Bone marrow (tissue), 2 donors: Measurements from ENCODE around the gene NFIC.
"Not testable (repeated sequence)": the region's sequence is repeated elsewhere in the genome, so short reads cannot be mapped to it uniquely, and the experiment has no call there.

ENCODE experiments used
- DNase-seq, 2 donors: peaks; one replicate each; lab custom pipeline; 2025; lab: John Stamatoyannopoulos, UW

The NFIC gene

DNA sequence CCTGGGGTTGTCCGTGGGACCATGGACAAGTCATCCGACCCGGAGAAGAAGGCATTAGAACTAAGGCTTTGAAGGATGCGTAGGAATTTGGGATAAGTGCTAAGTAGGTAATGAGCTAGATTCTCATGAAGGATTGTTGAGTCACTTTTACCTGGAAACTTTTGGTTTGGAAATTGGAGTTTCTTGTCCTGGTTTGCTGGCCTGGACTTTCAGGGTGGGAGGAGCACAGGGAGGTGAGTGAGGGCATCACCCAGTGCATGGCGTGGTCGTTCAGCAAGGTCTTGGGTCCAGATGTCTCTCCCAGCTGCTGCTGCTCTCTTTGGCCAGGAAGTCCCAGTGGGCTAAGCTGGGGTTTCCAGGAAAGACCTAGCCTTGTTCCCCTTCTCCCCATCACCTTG lies 7.6 kb downstream of the NFIC start:
- no peak for DNase-seq

DNA sequence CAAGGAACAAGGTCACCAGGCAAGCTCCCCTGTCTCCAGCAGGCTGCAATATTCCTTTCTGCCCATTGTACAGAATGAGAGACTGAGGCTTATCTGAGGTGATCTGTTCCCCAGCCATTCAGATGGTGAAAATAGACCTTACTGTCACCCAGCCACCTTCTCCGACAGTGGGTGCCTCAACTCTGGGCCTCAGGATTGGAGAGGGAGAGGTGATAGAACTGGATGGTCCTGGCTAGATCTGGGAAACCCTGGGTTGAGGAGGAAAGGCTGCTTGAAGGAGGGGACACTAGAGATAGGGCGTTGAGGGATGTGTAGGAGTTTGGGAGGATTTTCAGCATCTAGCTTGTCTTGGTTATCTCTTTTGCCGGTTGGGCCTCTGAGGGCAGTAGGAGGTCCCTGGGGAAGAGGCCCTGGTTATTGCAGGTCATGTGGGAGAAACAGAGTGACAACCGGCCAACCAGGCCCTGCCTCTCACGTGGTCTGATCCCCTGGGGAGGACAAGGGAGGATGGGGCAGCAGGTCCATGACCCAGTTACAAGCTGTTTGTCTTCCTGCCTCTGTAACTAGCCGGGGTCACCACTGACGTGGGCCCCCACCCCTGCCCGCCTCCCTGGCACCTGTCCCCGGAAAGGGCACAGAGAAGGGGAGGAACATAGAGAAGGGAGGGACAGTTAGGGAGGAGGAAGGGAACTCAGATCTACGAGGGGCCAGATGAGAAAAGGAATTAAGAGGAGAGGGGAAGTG lies 8.2 kb downstream of the NFIC start:
- DNase-seq = no peak

DNA sequence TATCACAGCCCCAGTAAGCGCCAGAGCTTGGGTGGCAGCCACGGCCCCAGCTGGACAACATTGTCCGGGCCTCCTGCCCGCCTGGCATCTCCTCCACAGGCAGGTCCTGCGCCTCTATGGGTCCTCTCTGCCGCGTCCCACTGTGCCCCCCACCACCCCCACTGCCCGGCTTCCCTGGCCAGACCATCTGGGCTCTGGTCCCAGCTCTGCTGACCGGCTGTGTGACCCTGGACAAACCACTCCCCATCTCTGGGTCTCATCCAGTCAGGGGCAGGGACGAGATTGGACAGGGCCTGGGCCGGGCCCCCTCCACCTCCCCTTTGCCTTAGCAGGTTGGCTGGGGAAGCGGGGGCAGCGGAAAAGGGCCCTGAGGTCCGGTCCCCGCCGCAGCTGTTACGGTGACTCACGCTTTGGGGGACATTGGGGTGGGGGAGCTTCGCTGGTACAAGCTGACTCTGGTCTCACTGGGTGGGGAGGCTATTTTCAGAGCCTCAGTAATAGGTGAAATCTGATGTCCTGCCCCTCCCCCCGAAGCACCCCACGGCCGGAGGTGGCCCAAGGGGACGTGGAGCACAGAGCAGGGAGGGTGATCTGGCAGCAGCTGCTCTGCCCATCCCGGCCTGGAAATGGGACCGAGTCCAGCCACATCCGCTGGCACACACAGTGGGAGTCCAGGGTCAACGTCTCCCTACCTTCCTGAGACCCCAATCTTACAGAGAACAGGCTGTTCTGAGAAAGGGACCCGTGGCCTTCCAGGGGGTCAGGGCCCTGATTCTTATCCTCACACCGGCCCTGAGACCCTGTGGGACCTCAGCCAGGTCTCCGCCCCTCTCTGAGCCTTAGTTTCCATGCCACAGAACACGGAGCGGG lies 9.1 kb downstream of the NFIC start:
- DNase-seq = no peak

DNA sequence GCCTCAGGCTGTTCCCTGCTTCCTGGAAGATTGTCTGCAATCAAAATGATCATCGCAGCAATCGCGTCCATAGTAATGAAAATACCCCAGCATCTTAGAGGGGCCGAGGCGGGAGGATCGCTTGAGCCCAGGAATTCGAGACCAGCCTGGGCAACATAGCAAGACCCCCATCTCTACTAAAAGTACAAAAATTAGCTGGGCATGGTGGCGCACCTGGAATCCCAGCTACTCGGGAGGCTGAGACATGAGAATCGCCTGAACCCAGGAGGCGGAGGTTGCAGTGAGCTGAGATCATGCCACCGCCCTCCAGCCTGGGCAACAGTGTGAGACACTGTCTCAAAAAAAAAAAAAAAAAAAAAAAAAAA lies 9.7 kb downstream of the NFIC start:
- not testable (repeated sequence) for DNase-seq

DNA sequence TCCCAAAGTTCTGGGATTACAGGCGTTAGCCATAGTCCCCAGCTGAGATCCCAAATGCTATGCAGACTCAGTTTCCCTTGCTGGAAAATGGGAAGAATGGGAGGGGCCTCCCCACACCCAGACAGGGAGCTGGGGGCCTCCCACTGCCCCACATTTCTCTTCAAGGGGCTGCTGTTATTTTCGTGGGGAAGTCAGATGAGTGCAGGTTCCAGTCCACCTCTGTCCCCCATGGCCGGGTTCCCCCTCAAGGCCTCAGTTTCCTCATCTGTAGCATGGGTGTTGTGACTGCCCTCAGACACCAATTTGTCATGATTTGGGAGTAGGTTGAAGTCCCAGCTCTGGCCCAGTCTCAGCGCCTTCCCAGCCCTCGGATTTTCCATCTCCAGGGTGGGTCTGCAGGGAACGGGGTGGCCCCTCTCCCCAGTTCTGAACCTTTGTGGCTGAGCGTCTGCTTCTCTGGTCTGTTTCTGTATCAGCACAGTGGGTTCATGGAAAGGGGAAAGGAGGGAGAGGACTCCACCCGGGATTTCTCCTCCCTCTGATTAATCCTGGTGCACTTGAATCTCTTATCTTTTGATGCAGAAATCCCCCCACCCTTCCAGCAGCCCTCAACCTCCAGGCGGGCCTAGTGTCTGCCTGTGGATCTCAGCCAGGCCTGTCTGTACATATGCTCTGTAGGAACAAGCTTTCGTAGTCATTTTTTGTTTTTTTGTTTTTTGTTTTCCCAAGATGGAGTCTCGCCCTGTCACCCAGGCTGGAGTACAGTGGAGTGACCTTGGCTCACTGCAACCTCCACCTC lies 12.2 kb downstream of the NFIC start:
- DNase-seq = no peak

DNA sequence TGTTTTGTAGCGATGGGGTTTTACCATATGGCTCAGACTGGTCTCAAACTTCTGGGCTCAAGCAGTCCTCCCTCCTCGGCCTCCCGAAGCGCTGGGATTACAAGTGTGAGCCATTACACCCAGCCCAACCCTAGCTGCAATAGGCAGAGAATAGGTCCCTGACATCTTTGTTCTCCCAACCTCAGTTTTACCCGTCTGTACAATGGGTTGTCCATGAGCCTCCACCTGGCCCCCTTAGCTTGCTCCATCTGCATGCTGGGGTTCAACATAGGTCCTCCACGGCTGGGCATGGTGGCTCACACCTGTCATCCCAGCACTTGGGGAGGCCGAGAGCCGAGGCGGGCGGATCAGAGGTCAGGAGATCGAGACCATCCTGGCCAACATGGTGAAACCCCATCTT lies 14.4 kb downstream of the NFIC start:
- DNase-seq = no peak

DNA sequence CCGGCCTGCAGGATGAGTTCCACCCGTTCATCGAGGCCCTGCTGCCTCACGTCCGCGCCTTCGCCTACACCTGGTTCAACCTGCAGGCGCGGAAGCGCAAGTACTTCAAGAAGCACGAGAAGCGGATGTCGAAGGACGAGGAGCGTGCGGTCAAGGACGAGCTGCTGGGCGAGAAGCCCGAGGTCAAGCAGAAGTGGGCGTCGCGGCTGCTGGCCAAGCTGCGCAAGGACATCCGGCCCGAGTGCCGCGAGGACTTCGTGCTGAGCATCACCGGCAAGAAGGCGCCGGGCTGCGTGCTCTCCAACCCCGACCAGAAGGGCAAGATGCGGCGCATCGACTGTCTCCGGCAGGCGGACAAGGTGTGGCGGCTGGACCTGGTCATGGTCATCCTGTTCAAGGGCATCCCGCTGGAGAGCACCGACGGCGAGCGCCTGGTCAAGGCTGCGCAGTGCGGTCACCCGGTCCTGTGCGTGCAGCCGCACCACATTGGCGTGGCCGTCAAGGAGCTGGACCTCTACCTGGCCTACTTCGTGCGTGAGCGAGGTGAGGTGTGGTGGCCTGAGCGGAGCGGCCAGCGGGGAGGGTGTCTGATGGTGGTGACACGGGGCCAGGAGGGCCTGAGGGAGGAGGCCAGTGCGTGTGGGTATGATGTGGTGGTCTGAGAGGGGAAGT lies 15.5 kb downstream of the NFIC start:
- no peak for DNase-seq

DNA sequence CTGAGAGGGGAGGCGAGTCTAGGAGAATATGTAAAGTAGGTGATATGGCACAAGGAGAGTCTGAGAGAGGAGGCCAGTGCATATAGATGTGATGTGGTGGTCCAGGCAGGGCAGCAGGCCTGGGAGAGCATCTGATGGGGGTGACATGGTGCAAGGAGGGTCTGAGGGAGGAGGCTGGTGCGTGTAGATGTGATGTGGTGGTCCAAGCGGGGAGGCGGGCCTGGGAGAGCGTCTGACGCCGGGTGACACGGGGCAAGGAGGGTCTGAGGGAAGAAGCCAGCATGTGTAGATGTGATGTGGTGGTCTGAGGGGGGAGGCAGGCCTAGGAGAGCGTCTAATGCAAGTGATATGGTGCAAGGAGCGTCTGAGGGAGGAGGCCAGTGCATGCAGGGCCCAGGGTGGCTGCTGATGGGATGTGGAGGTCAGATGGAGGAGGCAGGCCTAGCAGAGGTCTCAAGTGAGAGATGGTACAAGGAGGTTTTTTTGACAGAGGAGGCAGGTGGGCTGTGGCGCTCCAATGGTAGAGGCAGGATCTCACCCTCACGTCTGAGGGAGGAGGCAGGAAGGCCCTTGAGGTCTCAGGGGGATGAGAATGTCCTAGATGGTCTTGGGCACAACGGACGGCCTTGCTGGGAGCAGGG lies 16.2 kb downstream of the NFIC start:
- DNase-seq = no peak

DNA sequence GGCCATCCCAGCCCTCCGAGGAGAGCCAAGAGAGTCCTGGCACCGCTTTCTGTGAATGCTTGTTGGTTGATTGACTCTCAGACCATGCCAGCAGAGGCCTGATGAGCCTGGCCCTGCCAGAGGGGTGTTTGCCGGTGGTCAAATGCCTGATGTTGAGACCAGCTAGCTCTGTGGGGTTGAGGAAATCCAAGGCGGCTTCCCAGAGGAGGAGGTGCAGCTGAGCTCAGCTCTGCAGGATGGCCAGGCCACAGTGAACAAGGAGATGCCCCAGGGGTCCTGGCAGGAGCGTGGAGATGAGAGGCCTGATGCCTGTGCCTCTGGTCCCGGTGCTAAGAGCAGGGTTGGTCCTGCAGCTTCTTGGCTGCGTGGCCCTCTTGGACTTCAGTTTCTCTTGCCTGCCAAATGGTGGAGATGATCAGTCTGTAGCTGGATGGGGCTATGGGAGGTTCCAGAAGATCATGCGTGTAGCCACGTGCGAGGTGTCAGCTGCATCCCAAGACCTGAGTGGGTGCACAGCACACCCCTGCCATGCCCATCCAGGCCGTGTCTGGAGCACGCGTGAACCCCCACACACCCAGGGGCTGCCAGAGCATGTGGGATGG lies 16.8 kb downstream of the NFIC start:
- DNase-seq = no peak

DNA sequence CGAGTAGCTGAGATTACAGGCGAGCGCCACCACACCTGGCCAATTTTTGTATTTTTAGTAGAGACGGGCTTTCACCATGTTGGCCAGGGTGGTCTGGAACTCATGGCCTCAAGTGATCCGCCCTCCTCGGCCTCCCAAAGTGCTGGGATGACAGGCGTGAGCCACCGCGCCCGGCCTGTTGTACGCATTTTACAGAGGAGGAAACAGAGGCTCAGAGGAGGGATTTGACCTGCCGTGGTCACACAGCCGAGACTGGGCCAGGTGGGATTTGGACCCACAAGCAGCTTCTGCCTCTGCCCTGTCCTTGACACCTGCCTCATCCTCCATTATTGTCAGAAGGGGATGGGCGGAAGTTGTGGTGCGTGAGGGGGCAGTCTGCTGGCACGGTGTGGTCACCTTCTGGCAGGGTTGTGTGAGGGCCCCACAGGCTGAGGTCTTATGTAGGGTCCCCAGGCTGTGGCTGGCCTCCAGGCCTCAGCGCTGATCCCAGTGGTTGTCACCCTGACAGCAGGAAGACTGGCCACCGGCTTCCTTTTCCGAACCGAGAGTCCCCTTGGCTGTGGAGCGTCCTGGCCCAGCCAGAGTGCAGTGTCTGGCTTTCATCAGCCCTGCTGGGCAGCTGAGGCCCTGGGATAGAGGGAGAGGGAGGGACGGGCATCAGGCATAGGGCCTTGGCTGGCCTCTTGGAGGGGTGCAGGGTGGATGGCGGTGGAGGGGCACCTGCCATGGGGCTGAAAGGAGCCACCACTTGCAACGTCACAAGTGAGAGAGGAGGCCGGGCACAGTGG lies 20.3 kb downstream of the NFIC start:
- no peak for DNase-seq

DNA sequence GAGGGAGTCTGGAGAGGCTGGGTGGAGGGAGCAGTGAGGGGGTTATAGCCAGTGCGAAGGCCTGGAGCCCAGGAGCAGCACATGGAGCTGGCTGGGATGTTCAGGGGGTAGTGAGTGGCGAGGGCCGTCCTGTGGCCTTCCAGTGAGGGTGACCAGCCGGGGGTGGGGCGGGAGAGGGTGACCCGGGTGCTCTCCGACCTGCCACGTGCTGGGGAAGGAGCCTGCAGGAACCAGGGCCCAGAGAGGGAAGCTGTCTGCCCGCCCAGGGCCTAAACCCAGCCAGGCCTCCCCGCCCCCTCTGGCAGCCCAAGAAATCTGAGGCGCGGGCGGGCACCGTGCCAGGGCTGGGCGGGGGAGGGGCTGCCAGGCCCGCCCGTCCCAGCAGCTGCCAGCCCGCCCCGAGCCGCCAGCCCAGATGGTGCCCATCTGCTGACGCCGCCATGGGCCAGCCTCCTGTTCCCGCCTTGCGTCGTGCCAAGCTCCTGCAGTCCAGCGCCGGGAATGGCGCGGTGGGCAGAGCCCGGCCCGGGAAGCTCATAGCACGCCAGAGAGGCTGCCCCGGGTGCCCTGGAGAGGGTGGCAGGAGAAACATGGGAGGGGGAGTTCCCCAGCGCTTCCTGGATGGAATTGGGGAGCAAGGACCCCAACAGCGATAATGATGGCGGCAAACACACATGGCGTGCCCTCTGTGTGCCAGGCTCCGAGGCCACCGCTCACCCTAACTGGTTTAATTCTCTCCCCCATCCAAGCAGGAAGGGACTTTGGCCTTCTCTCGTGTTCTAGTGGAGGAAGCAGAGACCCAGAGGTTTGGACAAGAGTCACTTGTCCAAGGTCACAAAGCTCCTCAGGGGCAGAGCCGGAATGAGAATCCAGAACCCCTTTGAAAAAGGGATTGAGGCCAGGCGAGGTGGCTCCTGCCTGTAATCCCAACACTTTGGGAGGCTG lies 21.5 kb downstream of the NFIC start:
- no peak for DNase-seq

DNA sequence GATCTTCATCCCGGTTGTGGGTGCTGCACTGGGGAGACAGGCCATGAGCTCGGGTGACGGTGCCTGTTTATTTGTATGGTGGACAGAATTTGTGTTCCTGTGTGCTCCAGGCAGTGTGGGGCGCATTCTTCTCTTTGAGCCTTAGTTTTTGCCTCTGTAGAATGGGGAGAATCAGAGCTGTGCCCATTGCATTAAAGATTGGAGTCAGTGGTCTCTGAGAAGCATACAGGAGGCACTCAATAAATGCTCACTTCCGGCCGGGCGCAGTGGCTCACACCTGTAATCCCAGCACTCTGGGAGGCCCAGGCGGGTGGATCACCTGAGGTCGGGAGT lies 23.0 kb downstream of the NFIC start:
- DNase-seq = no peak

DNA sequence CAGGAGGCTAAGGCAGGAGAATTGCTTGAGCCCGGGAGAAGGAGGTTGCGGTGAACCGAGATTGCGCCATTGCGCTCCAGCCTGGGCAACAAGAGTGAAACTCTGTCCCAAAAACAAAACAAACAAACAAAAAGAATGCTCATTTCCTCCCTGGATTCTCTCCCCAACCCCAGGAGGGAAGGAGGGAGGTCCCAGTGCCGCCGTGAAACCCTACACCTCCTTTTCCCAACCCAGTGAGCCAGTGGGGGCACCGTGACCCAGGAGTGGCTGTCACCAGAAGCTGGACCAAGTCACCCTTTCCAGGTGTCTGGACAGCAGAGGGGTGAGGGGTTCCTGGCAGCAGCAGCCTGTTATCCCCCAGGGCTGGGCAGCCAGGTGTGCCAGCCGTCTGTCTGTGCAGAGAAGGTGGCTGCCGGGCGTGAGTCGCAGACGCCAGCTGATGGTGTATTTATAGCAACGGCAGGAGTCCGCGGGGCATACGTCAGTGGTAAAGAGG lies 23.5 kb downstream of the NFIC start:
- DNase-seq = no peak

DNA sequence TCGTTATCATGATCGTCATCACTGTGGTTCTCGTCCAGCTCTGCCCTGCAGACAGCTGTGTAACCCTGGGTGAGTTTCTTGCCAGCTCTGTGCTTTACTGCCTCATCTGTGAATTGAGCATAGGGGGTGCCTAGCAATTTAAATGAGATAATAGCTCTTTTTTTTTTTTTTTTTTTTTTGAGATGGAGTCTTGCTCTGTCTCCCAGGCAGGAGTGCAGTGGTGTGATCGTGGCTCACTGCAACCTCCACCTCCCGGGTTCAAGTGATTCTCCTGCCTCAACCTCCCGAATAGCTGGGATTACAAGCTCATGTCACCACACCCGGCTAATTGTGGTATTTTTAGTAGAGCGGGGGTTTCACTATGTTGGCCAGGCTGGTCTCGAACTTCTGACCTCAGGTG lies 25.5 kb downstream of the NFIC start:
- not testable (repeated sequence) for DNase-seq

DNA sequence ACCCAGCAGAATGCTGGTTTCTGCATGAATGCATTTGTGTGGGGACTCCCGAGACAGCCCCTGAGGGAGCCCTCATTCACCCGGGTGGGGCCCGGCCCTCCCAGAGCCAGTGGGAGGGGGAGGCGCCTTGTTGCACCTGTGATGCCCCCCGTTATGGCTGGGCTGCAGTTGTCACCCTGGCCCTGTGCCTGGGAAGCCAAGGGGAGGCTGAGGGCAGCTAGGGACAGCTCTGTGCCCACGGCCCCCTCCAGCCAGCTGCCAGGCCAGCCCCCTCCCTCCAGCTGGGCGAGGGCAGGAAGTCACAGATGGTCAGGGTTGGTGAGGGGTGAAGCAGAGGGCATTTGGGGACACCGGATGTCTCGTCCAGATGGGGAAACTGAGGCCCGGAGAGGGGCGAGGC lies 26.1 kb downstream of the NFIC start:
- DNase-seq = no peak

DNA sequence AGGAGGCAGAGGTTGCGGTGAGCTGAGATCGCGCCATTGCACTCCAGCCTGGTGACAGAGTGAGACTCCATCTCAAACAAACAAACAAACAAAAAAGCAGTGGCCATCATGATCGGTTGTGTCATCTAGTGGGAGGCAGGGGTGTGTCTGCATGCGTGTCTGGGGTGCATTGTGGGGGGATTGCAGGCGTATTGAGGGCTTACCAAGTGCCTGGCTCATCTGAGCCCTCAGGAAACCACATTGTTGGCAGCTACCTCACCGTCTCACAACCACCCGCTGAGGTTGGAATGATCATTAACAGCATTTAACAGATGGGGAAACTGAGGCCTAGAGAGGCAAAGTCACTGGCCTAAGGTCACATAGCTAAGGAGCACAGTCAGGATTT lies 30.5 kb downstream of the NFIC start:
- DNase-seq = no peak

DNA sequence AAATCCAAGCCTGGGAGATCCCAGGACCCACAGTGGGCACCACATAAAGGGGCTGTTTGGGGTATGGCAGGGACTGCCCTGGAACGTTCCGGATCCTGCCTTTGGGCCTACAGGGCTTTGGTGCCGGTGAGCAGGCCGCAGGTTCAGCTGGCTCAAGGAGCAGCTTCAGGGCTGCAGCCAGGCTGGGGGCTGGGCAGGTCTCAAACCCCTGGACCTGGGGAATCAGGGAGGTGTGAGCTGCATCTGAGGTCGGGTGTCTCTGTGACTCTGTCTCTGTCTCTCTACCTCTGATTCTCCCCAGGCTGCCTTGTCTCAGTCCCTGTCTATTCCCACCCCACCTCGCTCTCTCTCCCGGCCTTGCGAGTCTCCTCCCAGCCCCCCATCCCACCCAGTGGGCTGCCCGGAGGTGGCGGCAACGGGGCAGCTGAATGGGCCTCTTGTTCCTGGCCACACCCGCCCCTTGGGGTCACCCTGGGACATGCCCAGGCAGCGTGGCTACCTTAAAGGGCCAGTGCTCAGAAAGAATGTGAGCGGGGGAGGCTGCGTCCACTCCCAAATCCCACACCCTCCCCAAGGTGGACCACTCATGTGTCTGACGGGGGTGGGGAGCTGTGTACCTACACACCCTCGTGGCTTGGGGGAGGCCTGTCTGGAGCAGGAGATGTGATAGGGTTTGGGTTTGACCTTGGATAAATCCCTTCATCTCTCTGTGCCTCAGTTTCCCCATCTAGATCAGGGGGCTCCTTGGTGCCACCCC lies 31.1 kb downstream of the NFIC start:
- no peak for DNase-seq

DNA sequence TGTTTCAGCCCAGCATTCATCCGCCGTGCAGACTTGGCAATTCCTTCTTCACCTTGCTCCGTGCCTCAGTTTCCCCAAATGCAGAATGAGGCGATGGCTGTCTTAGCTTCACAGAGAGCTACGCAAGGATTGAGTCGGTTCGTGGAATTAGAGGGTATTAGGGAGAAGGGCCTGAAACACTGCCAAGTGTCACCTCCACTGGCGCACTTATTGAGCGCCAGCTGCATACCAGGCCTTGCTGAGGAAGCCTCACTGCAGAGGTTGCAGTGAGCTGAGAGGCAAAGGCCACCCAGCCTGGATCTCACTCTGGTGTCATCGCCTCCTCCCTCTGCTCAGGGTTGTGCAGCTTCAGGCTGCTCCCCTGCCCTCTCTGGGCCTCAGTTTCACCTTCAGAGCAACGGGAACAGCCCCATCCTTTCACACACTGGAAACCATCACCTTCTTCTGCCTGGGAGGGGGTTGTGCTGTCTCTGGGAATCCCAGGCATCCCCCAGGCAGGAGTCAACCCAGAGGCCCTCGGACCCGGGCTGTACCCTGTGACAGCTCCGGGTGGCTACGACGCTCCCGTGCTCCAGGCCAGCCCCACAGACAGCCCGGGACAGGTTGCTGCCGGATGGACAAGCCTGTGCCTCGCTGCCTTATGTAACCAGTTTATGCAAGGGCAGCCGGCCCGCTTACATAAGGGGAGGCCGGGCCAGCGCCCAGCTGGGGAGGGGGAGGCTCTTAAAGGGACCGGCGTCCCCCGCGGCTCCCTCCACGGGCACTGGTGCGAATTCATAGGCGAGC lies 31.9 kb downstream of the NFIC start:
- DNase-seq = no peak
